Tibial nerve (tissue), 4 donors: ENCODE data around the gene PHACTR4. TPM values are rescaled to one million over a fixed set of nuclear protein-coding genes. Genes with fewer than 3 reads are reported as not detected.
"Not testable (repeated sequence)": the region's sequence is repeated elsewhere in the genome, so short reads cannot be mapped to it uniquely, and the experiment has no call there.

Experiments used
- DNase-seq, 2 donors: peaks; one replicate each; pipeline ENCODE4 v3.0.0-alpha.2; 2019; ENCODE audit warnings: low spot score in 2 of 2
- H3K27ac ChIP-seq, 4 donors: fragments of 200-600 bp; sonication (generic) in 3 of 4; one replicate each; pipeline ENCODE4 v1.5.1; 2017 to 2019; ENCODE audit warnings: mild to moderate bottlenecking in 1 of 4
- H3K27me3 ChIP-seq, 2 donors: fragments of 200-600 bp; sonication (generic) in 1 of 2; one replicate each; pipeline versions ENCODE4 v1.5.1 to v1.6.0; 2017 to 2019
- H3K36me3 ChIP-seq, 3 donors: fragments of 200-600 bp; sonication (generic); one replicate each; pipeline ENCODE4 v1.5.1; 2018 to 2019
- H3K4me1 ChIP-seq, 4 donors: fragments of 200-600 bp; sonication (generic) in 3 of 4; one replicate each; pipeline ENCODE4 v1.5.1; 2017 to 2019
- H3K4me3 ChIP-seq, 4 donors: fragments of 200-600 bp; sonication (generic) in 3 of 4; one replicate each; pipeline ENCODE4 v1.5.1; 2017 to 2019; ENCODE audit warnings: mild to moderate bottlenecking in 1 of 4, moderate library complexity in 1 of 4
- H3K9me3 ChIP-seq, 4 donors: fragments of 200-600 bp; sonication (generic) in 3 of 4; one replicate each; pipeline ENCODE4 v1.5.1; 2017 to 2019
- EP300 ChIP-seq, 2 donors: sonication (generic); formaldehyde crosslinking; IDR thresholded peaks; one replicate each; pipeline ENCODE4 v1.6.1; 2017; ENCODE audit warnings: antibody characterized with exemption in 2 of 2, mild to moderate bottlenecking in 1 of 2
- POLR2A ChIP-seq, 2 donors: fragments of 450-650 bp; IDR thresholded peaks; one replicate each; pipeline ENCODE4 v1.6.1; 2017; ENCODE audit warnings: antibody characterized with exemption in 2 of 2, mild to moderate bottlenecking in 2 of 2, moderate library complexity in 2 of 2
- WGBS, 2 donors: methylation state at CpG; one replicate each; pipeline ENCODE4 v1.1.5; 2018; 5-methylcytosine and 5-hydroxymethylcytosine counted together
- total RNA-seq, 4 donors: library from RNA; depleted of rRNA; stranded (reverse); fragments of >200 nt; gene quantifications; one replicate each; pipeline ENCODE4 v1.1.0, GENCODE V29; 2016
- TF ChIP-seq, protein P1 (sequence below), 5 experiments: fragments of 200-600 bp in 3 of 5; fragments of 450-650 bp in 2 of 5; sonication (generic) in 3 of 5; IDR thresholded peaks; one replicate each; pipeline ENCODE4 v1.5.1; 2016 to 2019; ENCODE audit warnings: antibody characterized with exemption in 5 of 5, mild to moderate bottlenecking in 3 of 5, moderate library complexity in 2 of 5

PHACTR4 gene
- 10 to 100 TPM; 25.1 to 38.7 (median 33.6) TPM for total RNA-seq

GRCh38 chr1:28369371-28370238 lies at the start of gene PHACTR4:
TSS of gene PHACTR4 (plus strand) at chr1:28369740. CDS start at chr1:28407448, 37,708 bp downstream.
- Histone ChIP-seq H3K4me3 (peak within 1 kb of the TSS; percentile 85 to 95 (median 93)), H3K4me1 (peaks cover 0 to 34% (median 7%) of the 10 kb centered on the region in 4 donors), H3K27ac (peak within 1 kb of the TSS; percentile 81 to 97 (median 90)), H3K27me3 (no peaks in the 10 kb centered on the region), H3K9me3 (no peaks in the 10 kb centered on the region), H3K36me3 (no peaks in the 10 kb centered on the region)
- DNase-seq = peak; percentile 74 to 81
- 1% methylated on average over 24 to 44 of the region's 61 CpGs for WGBS, 2 donors
- TF ChIP-seq, protein P1, sequence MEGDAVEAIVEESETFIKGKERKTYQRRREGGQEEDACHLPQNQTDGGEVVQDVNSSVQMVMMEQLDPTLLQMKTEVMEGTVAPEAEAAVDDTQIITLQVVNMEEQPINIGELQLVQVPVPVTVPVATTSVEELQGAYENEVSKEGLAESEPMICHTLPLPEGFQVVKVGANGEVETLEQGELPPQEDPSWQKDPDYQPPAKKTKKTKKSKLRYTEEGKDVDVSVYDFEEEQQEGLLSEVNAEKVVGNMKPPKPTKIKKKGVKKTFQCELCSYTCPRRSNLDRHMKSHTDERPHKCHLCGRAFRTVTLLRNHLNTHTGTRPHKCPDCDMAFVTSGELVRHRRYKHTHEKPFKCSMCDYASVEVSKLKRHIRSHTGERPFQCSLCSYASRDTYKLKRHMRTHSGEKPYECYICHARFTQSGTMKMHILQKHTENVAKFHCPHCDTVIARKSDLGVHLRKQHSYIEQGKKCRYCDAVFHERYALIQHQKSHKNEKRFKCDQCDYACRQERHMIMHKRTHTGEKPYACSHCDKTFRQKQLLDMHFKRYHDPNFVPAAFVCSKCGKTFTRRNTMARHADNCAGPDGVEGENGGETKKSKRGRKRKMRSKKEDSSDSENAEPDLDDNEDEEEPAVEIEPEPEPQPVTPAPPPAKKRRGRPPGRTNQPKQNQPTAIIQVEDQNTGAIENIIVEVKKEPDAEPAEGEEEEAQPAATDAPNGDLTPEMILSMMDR (IDR thresholded peaks at IDR 0.05) = peak in 1 of 5 experiments; percentile 11
- TF ChIP-seq POLR2A (IDR thresholded peaks at IDR 0.05) (peak; percentile 36 to 66), EP300 (IDR thresholded peaks at IDR 0.05) (peak; percentile 32 to 82)

DNA sequence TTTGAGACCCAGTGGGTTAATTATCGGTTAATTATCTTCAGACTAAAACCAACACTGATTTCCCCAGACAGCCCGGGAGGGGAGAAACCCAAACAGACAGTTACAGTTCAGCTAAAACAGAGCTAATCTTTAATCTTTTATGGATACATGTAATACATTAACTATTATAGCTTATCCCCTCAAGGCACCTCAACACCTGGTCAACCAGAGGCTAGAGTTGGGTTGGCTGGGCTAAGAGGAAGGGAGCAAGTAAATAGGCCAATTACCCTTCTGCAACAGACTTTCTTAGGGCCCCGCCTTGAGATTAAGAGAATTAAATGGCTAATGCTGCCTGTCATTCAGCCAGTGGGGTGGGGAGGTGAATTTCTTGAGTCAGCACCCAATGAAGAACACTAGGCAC lies 47.3 kb upstream of the PHACTR4 start:
- no peak overlapping the region for H3K27ac ChIP-seq
- no peaks in the 10 kb centered on the region for H3K36me3 ChIP-seq
- no peaks in the 10 kb centered on the region for H3K4me1 ChIP-seq
- WGBS, 2 donors = 62 to 77% methylated on average over 3 of the region's 3 CpGs
- no peak overlapping the region for H3K4me3 ChIP-seq
- no peaks in the 10 kb centered on the region for H3K9me3 ChIP-seq
- no peak for DNase-seq
- TF ChIP-seq EP300 (IDR thresholded peaks at IDR 0.05) = no peak
- TF ChIP-seq, protein P1 (IDR thresholded peaks at IDR 0.05) = no peak
- no peak for TF ChIP-seq POLR2A (IDR thresholded peaks at IDR 0.05)
- no peaks in the 10 kb centered on the region for H3K27me3 ChIP-seq

DNA sequence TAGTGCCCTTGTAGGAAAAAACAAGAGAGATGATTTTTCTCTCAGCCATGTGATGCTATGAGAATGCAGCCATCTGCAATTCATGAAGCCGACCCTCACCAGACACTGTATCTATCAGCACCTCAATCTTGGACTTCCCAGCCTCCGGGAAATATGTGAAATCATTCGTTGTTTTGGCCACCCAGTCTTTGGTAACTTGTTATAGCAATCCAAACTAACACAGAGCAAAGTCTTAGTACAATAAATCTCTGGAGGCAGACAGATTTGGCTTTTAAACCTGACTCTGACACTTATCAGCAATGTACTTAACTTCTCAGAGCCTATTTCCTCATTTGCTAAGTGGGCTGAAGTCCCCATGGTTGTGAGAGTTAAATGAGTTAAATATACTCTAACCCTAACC lies 45.8 kb upstream of the PHACTR4 start:
- no peaks in the 10 kb centered on the region for H3K36me3 ChIP-seq
- H3K27me3 ChIP-seq = no peaks in the 10 kb centered on the region
- H3K4me3 ChIP-seq = no peak overlapping the region
- H3K27ac ChIP-seq = no peak overlapping the region
- WGBS, 2 donors = 40 to 60% methylated on average over 3 of the region's 3 CpGs
- TF ChIP-seq, protein P1 (IDR thresholded peaks at IDR 0.05) = no peak
- TF ChIP-seq POLR2A (IDR thresholded peaks at IDR 0.05) (no peak), EP300 (IDR thresholded peaks at IDR 0.05) (no peak)
- DNase-seq = no peak
- H3K9me3 ChIP-seq = no peaks in the 10 kb centered on the region
- H3K4me1 ChIP-seq = peaks cover 0 to 9% (median 4%) of the 10 kb centered on the region in 4 donors

GRCh38 chr1:28326515-28326914 lies 43.0 kb upstream of the PHACTR4 start:
- no peaks in the 10 kb centered on the region for H3K27me3 ChIP-seq
- no peak for DNase-seq
- peaks cover 0 to 23% (median 14%) of the 10 kb centered on the region in 4 donors for H3K4me1 ChIP-seq
- H3K36me3 ChIP-seq = peaks cover 0 to 11% (median 0%) of the 10 kb centered on the region in 3 donors
- H3K9me3 ChIP-seq = no peaks in the 10 kb centered on the region
- TF ChIP-seq, protein P1 (IDR thresholded peaks at IDR 0.05) = no peak
- TF ChIP-seq POLR2A (IDR thresholded peaks at IDR 0.05) = no peak
- no peak for TF ChIP-seq EP300 (IDR thresholded peaks at IDR 0.05)
- no peak overlapping the region for H3K4me3 ChIP-seq
- H3K27ac ChIP-seq = no peak overlapping the region

- Histone ChIP-seq H3K27me3 (no peaks in the 10 kb centered on the region), H3K4me1 (peaks cover 0 to 23% (median 14%) of the 10 kb centered on the region in 4 donors), H3K36me3 (peaks cover 0 to 16% (median 2%) of the 10 kb centered on the region in 3 donors), H3K9me3 (no peaks in the 10 kb centered on the region), H3K4me3 (no peak overlapping the region), H3K27ac (peak overlapping the region in 1 of 4 donors; percentile 27)
- DNase-seq = no peak
- 85 to 86% methylated on average over 3 of the region's 3 CpGs for WGBS, 2 donors
- no peak for TF ChIP-seq POLR2A (IDR thresholded peaks at IDR 0.05)
- TF ChIP-seq, protein P1 (IDR thresholded peaks at IDR 0.05) = no peak
- no peak for TF ChIP-seq EP300 (IDR thresholded peaks at IDR 0.05)
Measured at GRCh38 chr1:28326984-28327383, 42.6 kb upstream of the PHACTR4 start.

DNA sequence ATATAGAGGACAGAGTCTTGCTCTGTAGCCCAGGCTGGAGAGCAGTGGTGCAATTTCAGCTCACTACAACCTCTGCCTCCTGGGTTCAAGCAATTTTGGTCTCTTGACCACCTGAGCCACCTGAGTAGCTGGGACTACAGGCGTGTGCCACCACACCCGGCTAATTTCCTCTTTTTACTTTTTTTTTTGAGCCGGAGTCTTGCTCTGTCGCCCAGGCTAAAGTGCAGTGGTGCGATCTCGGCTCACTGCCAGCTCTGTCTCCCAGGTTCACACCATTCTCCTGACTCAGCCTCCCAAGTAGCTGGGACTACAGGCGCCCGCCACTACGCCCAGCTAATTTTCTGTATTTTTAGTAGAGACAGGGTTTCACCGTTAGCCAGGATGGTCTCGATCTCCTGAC lies 42.1 kb upstream of the PHACTR4 start:
- H3K36me3 ChIP-seq = peaks cover 0 to 20% (median 6%) of the 10 kb centered on the region in 3 donors
- peaks cover 0 to 23% (median 14%) of the 10 kb centered on the region in 4 donors for H3K4me1 ChIP-seq
- H3K27me3 ChIP-seq, H3K4me3 ChIP-seq, H3K9me3 ChIP-seq, DNase-seq: not testable (repeated sequence)
- 85 to 91% methylated on average over 11 of the region's 11 CpGs for WGBS, 2 donors
- peak overlapping the region in 1 of 4 donors; percentile 27 for H3K27ac ChIP-seq
